ENCODE measurements around the gene SV2B.

SV2B gene

GRCh38 chr15:91279486-91279885 lies 179.4 kb downstream of the SV2B start:
- DNase-seq, result no peak

DNA sequence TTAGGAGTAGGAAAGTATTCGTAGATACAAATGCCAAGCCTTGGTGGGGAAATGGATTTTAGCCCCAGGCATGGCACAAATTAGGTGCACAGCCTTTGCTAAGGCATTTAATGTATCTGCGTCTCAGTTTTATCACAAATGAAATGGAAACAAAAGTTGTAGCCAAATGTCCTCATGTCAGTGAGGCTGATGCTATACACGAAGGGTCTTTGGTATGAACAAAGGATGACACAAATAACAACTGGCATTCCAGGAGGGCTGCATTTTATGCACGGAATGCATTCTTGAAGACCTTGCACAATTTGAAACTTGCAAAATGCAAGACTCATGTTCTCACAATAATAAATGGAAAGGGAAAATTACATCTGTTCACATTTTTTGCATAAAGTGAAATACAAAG lies 181.9 kb downstream of the SV2B start:
- DNase-seq, result no peak

DNA sequence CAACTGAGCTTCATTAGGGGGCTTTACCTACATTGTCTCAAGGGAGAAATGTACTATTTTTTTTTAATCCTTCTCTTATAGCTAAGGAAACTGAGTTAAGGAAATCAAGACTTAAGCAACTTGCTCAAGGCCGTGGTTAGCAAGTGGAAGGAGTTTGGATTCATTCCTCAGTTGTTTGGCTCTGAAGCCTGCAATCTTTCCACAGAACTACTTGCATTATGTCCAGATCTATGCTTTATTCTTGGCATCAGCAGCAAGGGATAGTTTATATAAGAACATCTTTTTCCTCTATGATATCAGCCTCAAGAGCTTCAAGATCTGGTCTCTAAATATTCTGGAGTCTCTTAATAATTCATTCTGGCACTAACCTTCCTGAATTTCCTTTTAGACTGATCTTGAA lies 182.4 kb downstream of the SV2B start:
- DNase-seq, result no peak

GRCh38 chr15:91283155-91283554 lies 183.1 kb downstream of the SV2B start:
- DNase-seq, result no peak

DNA sequence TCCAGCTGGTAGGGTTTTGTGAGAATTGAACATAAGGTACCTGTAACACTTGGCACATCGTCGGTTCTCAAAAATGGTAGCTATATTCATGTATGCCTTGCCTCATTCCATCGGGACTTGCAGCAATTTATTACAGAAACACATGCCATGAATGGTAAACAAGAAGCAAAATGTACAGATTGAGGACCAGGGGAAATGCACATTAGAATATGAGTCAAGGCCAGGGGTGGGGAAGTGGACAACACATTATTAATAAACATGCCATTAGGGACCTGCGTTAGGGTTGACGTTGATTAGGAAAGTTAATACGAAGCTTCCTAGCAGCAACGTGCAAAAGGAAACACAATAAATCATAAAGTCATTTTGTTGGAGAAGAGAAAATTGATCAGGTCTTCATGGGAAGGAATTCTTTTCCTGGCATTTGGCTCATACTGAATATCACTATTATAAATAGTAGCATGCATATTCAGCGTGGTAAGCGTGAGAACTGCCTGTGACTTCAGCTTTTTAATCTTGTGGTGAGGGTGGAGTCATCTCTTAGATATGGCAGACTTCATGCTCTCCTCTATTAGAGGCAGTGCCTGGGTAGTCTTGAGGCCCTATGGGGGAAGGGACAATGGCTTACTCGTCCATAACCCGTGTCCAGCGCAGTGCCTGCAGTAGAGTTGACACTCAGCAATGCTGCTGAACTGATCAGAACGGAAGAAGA lies 184.9 kb downstream of the SV2B start:
- no peak for DNase-seq

DNA sequence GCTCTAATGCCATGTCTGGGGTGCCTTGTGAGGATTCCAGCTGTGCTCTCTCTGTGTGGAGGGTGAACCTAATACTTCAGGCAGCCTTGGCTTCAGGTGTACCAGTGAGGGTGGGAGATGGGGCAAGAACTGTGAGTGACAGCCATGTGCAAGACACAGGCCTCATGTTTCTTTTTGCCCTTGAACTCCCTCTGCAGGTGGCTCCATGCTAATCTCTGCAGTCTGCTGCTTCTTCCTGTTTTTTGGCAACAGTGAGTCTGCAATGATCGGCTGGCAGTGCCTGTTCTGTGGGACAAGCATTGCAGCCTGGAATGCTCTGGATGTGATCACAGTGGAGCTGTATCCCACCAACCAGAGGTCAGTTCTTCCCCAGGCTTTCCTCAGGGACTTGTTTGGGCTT lies 189.3 kb downstream of the SV2B start:
- DNase-seq, result no peak

- no peak for DNase-seq
Measured at GRCh38 chr15:91290553-91290952, 190.5 kb downstream of the SV2B start.

DNA sequence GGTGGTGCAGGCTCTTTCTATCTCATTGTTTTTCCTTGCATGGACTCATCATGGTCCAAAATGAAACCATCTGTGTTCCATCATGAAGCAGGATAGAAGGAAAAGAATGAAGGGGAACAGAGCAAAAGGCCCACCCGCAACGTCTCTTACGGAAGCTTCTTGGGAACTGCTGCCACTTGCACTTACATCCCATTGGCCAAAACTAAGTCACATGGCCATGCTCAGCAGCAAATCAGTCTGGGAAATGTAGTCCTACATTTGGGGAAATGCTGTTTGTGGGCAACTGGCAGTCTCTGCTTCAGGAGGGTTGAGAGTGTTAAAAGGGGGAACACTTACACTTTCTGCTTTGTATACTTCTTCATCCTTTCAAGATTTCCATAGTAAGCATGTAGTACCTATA lies 191.6 kb downstream of the SV2B start:
- DNase-seq, result no peak

DNA sequence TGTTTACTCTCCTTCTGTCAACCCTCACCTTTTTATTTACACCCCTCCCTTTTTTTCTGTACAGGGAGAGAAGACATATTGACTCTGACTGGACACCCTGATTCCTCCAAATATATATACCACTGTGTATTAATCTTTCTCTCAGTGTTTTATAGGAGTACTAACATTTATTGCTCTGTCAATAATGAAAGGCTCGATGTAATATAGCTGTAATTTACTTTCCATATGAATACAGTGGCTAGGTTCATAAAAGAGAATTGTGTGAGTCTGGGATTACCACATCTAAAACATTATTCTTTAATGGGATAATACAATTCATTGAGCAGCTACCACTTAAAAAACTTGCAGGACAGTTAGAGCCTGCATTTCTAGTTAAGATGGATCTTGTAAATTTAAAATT lies 194.3 kb downstream of the SV2B start:
- DNase-seq, result no peak

GRCh38 chr15:91294795-91295194 lies 194.7 kb downstream of the SV2B start:
- no peak for DNase-seq

- DNase-seq, result no peak
Measured at GRCh38 chr15:91298101-91298500, 198.0 kb downstream of the SV2B start.

- DNase-seq, result peak; percentile 66
Measured at GRCh38 chr15:91302588-91303439, 202.8 kb downstream of the SV2B start.

- DNase-seq, result no peak
Measured at GRCh38 chr15:91304210-91304609, 204.2 kb downstream of the SV2B start.

- DNase-seq, result no peak
Measured at GRCh38 chr15:91304786-91305185, 204.7 kb downstream of the SV2B start.

DNA sequence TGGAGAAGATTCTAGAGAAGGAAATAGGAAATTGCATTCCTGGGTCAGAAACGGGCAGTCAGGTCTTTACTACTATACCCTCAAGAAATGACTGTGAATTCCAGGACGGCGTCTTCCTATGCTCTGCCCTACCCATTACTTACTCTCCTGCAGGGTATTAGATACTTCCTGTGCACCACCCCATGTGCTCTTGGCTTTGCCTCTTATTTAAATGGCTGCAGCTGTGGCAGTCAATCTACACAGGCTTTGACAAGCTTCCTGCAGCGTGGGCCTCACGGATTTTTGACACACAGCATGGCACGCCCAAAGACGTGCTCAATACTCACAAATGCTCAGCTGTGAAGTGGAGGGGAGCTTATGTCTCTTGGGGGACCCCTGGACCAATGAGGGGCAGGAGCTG lies 206.1 kb downstream of the SV2B start:
- DNase-seq, result no peak

- DNase-seq, result no peak
Measured at GRCh38 chr15:91307601-91308000, 207.5 kb downstream of the SV2B start.

DNA sequence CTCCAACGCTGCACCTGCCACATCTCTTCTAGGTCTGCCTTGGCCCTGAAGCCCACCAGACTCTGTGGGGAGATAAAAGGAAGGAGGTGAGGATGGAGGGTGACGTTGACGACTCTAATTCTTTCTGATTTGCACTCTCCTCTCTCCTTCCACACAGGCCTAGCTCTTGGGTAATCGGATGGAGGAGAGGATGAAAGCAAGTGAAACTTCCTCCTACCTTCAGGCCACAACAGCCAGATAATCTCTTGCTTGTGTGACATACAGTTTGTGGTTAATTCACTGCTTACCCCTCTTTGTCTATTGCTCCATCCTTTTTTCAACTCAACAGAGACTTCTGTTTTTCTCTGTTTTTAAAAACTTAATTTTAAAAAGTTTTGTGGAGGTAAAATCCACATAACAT lies 208.1 kb downstream of the SV2B start:
- no peak for DNase-seq

DNA sequence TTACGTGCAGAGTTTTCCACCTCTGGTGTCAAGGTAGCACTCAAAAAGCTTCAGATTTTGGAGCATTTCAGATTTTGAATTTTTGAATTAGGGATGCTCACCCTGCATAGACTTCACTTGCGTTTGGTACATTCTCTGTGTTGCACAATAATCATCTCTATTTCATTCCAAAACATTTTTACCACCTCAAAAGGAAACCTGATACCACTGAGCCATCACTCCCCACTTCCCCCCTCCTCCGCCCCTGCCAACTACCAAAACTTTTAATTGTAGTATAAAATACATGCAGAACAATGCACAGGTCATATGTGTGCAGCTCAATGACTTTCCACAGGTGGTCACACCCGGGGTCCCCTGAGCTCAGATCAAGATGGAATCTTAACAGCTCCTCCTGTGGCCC lies 208.8 kb downstream of the SV2B start:
- no peak for DNase-seq

DNA sequence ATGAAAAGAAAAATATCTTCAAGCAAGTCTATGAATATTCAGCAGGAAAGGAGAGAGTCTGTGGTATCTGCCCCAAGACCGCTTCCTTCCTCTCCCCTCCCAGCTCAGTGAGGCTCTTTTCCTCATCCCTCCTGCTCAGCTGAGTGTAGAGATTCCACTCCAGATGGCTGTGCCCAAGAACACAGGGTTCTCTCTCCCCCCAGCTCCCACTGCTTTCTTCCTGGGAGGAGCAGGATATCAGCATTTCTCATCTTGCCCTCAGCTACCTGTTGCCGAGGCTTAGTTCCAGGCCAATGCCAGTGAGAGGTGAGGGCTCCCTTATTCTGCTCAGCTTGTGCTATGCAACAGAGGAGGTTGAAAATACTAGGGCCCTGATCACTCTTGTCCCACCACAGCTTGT lies 211.9 kb downstream of the SV2B start:
- DNase-seq, result no peak

- no peak for DNase-seq
Measured at GRCh38 chr15:91316126-91316525, 216.1 kb downstream of the SV2B start.

DNA sequence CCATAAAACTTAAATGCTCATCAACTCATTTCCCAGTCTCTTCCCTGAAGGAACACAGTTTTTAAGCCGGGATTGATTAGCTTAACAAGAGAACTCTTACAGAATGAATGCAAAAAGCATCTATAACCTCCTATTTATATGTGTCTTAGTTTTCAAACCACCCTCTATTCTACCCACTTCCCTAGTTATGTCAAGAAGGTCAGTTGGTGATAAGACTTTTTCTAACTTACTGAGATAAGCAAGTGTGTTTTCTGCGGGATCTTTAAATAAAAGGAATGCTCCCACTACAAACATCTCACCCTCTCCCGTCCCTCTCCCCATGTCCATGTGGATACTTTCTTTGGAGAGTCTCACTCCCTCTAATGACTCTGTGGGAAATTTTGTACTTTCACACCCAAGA lies 218.5 kb downstream of the SV2B start:
- no peak for DNase-seq

- no peak for DNase-seq
Measured at GRCh38 chr15:91318931-91319330, 218.9 kb downstream of the SV2B start.

GRCh38 chr15:91319371-91320059 lies 219.5 kb downstream of the SV2B start:
- no peak for DNase-seq

GRCh38 chr15:91320101-91320500 lies 220.0 kb downstream of the SV2B start:
- no peak for DNase-seq

Measured in COR-L47 (cell line).